Activated naive CD8-positive, alpha-beta T cell treated with anti-CD3 and anti-CD28 coated beads, Interleukin-2, amount 50 U/mL, for 24 hours (primary cell): Measurements from ENCODE around the gene KCNN3.
"Not testable (repeated sequence)": the region's sequence is repeated elsewhere in the genome, so short reads cannot be mapped to it uniquely, and the experiment has no call there.

ENCODE experiments used
- ATAC-seq: fragments of 150-1000 bp; cut with Tn5 transposase; one replicate; pipeline ENCODE4 v1.10.0; 2021
- DNase-seq: peaks from one replicate; pipeline ENCODE4 v3.0.0; 2021
- H3K27ac Mint-ChIP-seq: one replicate; pipeline ENCODE4 v1.8.0; 2021; ENCODE audit warnings: mild to moderate bottlenecking, mixed read lengths
- H3K27me3 Mint-ChIP-seq: one replicate; pipeline ENCODE4 v1.8.0; 2021; ENCODE audit warnings: mixed read lengths
- H3K36me3 Mint-ChIP-seq: one replicate; pipeline ENCODE4 v1.8.0; 2021; ENCODE audit warnings: low read depth, mixed read lengths
- H3K4me1 Mint-ChIP-seq: one replicate; pipeline ENCODE4 v1.8.0; 2021; ENCODE audit warnings: mixed read lengths
- H3K4me3 Mint-ChIP-seq: one replicate; pipeline ENCODE4 v1.8.0; 2021; ENCODE audit warnings: mild to moderate bottlenecking, moderate library complexity, mixed read lengths
- H3K9me3 Mint-ChIP-seq: one replicate; pipeline ENCODE4 v1.8.0; 2021; ENCODE audit warnings: mixed read lengths

Gene KCNN3

DNA sequence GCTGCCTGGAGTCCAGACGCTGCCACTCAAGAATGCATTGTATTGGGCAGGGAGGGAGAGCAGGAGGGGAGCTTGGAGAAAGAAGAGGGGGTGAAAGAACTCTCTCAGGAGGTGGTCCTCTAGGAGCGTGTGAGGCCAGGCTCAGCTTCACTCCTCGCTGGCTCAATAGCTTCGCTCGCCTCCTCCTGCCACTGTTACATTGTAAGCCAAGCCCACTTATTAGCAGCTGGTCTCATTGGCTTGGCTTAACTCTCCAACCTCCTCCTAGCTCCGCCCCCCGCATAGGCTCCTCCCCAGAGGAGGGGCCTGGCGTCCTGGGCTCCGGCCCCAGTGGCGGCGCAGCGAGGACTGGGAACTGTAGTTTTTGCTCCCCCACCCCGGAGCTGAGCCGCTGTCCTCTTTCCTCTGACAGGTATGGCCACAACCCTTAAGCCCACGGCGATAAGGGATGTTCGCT lies at the start of gene KCNN3:
KCNN3 (minus strand) TSS at position 167 of the 457 bp plus-strand sequence. CDS start 317 bp downstream, outside the sequence.
- peak; percentile 83 for ATAC-seq
- Mint-ChIP-seq H3K36me3 (no peaks in the 10 kb centered on the region), H3K9me3 (no peaks in the 10 kb centered on the region), H3K27me3 (peaks cover 37% of the 10 kb centered on the region), H3K27ac (no peak within 1 kb of the TSS), H3K4me3 (no peak within 1 kb of the TSS), H3K4me1 (peaks cover 50% of the 10 kb centered on the region)
- DNase-seq: peak; percentile 81

DNA sequence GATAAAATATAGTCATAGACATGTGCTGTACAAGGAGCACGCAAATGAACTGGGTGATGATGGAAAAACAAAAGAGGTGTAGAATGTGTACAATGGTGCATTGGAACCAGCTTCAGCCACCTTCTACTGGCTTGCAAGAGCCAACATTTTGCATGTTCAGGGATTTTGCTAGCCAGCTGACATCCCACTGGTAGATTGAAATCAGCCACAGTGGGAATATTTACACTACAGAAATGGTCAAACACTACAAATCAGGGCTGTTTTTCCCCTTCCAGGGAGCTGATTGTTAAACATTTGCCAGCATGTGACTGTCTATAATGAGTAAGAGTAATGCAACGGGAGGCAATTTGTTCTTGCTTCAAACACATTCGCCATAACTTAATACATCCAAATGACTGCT lies 43.2 kb upstream of the KCNN3 start:
- Mint-ChIP-seq H3K36me3 (peaks cover 2% of the 10 kb centered on the region), H3K27me3 (no peaks in the 10 kb centered on the region), H3K27ac (no peak overlapping the region), H3K4me3 (no peak overlapping the region), H3K9me3 (no peaks in the 10 kb centered on the region), H3K4me1 (no peaks in the 10 kb centered on the region)
- ATAC-seq (no peak), DNase-seq (no peak)

DNA sequence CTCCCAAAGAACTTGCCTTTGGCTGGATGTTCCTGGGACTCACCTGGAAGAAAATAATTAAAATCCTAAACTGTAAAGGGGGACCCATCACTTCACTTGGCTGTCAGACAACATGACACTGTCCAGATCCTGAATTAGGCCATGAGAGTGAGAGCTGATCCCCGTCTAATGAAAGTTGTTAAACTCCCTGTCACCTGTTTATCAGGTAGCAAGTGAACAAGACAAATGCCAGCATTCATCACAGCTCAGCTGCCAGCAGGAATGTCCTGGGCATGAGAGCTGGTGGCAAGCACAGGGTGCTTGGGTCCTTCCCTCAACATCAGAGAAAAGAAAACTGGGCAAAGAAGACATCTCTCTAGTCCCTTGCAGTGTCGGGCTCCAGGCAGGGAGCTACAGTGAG lies 42.7 kb upstream of the KCNN3 start:
- H3K27me3 Mint-ChIP-seq: no peaks in the 10 kb centered on the region
- peaks cover 2% of the 10 kb centered on the region for H3K36me3 Mint-ChIP-seq
- ATAC-seq (no peak), DNase-seq (no peak)
- no peaks in the 10 kb centered on the region for H3K4me1 Mint-ChIP-seq
- H3K4me3 Mint-ChIP-seq: no peak overlapping the region
- H3K9me3 Mint-ChIP-seq: no peaks in the 10 kb centered on the region
- H3K27ac Mint-ChIP-seq: no peak overlapping the region

DNA sequence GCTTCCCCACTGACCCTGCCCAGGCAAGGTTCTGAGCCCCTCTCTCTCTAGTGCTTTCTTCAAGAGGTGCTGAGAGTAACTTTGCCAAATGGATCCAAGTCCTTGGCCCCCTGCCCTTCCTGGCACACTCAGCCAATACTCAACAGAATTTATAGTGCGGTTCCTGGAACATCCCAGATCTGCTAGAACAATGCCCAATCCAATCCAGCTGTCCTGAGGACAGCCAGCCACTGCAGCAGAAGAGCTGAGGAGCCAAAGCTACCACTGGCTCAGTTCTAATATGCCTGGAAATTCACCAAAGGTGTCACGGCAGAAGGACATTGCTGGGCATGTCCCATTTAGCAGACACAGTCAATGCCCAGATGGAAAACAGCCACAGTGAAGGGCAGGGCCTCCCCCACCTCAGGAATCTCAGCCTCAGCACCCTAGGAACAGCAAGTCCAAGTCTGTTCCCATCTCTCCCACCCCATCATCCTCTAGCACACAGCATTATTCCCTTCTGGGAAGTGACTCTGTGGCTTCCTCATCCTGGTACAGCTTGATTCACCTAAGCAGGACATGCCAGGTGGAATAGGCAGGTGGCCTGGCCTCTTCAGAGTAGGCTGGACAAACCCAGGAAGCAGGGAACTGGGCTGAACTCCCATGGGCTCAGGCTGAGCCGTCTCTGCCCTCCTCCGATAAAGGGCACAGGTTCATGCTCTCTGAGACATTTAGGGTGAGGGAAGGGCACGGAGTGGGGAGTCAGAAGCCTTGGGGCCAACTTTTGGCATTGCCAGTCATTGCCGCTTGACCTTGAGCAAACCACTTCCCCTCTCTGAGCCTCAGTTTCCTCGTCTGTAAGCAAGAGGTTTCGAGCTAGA lies 41.8 kb upstream of the KCNN3 start:
- H3K27me3 Mint-ChIP-seq: no peaks in the 10 kb centered on the region
- H3K27ac Mint-ChIP-seq: no peak overlapping the region

DNA sequence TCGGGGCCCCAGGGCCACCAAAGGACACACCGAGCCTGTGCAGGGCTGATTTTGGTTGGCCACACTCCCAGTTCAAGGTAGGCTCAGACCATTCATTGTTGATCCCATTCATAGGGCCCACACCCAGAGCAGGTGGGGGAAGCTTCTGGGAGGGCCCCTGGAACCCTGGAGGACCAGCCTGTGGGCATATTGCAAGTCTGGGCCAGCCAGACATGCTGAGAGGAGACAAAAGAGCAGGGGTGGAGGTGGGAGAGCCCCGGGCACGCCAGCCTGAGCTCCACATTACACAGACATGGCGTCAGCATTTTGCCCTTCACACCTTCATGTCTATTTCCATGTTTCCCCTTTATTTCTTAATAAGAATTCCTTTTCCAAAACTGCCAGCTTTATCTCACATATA lies 40.8 kb upstream of the KCNN3 start:
- ATAC-seq: no peak
- no peak overlapping the region for H3K4me3 Mint-ChIP-seq

More for the DNA sequence above, 41.8 kb upstream of the KCNN3 start:
- no peaks in the 10 kb centered on the region for H3K4me1 Mint-ChIP-seq
- no peak for ATAC-seq
- H3K4me3 Mint-ChIP-seq: no peak overlapping the region
- no peak for DNase-seq
- H3K36me3 Mint-ChIP-seq: peaks cover 2% of the 10 kb centered on the region
- no peaks in the 10 kb centered on the region for H3K9me3 Mint-ChIP-seq

DNA sequence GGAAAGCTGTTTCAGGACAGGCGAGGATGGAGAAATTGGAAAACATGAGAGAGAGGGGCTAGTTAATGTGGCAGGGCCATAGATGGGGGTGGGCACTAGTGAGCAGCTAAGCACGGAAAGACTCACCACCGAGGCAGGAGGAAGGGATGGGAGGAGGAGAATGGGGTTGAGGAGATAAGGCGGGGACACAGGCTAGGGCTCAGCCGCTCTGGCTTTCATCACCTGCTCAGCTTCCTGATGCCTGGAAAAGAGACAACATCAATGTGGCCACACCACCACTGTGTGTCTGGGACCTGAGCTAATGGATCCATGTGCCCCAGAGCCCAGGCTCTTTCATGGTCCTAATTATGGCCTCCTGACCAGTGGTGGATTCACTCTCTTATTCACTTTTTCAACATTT lies 38.9 kb upstream of the KCNN3 start:
- H3K4me1 Mint-ChIP-seq: no peaks in the 10 kb centered on the region
- no peak overlapping the region for H3K27ac Mint-ChIP-seq
- H3K4me3 Mint-ChIP-seq: no peak overlapping the region

More for the DNA sequence above, 40.8 kb upstream of the KCNN3 start:
- no peak for DNase-seq
- Mint-ChIP-seq H3K9me3 (no peaks in the 10 kb centered on the region), H3K27me3 (no peaks in the 10 kb centered on the region), H3K36me3 (peaks cover 2% of the 10 kb centered on the region), H3K4me1 (no peaks in the 10 kb centered on the region), H3K27ac (no peak overlapping the region)

DNA sequence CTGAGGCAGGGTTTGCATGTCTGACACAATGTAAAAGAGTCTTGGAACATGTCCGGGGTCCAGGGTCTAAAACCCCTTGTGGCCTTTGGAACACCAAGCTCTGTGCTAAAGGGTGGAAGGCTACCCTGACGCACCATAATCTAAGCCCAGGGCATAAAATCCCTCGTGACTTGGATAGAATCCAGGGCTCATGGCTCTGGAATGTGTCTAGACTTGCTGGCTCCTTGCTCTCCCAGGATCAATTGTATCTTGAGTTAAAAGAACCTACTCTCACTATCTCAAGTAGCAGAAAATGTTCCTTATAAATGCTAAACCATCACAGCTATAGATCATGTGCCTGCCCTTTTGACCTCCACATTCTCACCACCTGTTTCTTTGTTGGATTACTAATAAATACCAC lies 38.0 kb upstream of the KCNN3 start:
- H3K4me3 Mint-ChIP-seq, H3K4me1 Mint-ChIP-seq, H3K27me3 Mint-ChIP-seq, ATAC-seq, H3K36me3 Mint-ChIP-seq, H3K27ac Mint-ChIP-seq, H3K9me3 Mint-ChIP-seq, DNase-seq: not testable (repeated sequence)

More for the DNA sequence above, 38.9 kb upstream of the KCNN3 start:
- no peaks in the 10 kb centered on the region for H3K9me3 Mint-ChIP-seq
- no peaks in the 10 kb centered on the region for H3K27me3 Mint-ChIP-seq
- DNase-seq (no peak), ATAC-seq (no peak)
- H3K36me3 Mint-ChIP-seq: no peaks in the 10 kb centered on the region

DNA sequence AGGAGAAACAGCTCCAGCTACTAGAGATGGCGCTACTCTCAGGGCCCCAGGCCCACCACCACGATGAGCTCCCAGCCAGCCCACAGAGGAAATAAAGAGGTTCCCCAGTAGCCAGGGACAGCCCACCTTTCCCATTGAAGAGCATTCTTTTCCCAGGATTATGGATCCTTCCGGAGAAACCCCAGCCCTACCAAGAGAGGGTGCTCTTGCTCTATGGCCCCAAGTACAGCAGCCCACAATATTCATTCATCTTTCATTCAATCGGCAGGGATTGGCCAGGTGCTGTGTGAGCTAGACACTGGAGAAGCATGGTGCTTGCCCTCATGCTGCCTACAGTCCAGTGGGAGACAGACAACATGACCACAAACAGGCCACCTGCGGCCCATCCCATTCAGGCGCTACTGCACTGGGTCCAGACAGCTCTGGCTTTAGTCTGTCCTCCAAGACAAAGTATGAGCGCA lies 36.6 kb upstream of the KCNN3 start:
- Mint-ChIP-seq H3K9me3 (no peaks in the 10 kb centered on the region), H3K27ac (no peak overlapping the region), H3K36me3 (no peaks in the 10 kb centered on the region), H3K27me3 (no peaks in the 10 kb centered on the region), H3K4me3 (no peak overlapping the region), H3K4me1 (no peaks in the 10 kb centered on the region)
- ATAC-seq (no peak), DNase-seq (no peak)

DNA sequence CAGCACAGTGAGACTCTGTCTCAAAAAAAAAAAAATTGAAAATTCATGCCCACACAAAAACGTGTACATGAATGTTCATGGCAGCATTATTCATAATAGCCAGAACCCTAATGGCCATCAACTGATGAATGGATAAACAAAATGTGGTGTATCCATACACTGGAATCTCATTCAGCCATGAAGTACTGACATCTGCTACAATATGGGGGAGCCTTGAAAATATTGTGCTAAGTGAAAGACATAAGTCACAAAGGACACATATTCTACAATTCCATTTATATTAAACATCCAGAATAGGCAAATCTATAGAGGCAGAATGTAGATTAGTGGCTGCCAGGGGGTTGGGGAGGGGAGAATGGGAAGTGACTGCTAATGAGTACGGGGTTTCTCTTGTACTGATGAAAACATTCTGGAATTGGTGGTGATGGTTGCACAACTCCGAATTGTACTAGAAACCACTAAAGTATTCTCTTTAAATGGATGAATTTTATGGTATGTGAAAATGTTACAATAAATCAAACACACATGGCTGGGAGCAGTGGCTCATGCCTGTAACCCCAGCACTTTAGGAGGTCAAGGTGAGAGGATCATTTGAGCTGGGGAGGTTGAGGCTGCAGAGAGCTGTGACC lies 33.0 kb upstream of the KCNN3 start:
- H3K27ac Mint-ChIP-seq: no peak overlapping the region

DNA sequence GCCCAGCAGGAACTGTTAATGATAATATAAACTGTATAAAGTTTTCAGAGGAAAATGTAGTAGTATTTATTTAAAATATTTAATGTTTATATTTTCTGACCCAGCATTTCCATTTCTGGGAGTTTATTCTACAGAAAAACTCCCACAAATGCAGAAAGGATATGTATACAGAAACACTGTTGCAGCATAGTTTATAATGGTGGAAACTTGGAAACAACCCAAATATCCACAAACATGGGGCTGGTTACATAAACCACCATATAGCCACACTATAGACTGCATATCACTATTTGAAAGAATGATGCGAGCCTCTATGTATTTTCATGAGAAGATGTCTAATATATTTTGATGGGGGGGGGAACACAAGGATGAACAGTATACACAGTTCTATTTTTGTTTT lies 31.5 kb upstream of the KCNN3 start:
- Mint-ChIP-seq H3K27ac (no peak overlapping the region), H3K9me3 (no peaks in the 10 kb centered on the region), H3K4me3 (no peak overlapping the region), H3K4me1 (no peaks in the 10 kb centered on the region), H3K36me3 (no peaks in the 10 kb centered on the region), H3K27me3 (no peaks in the 10 kb centered on the region)
- ATAC-seq (no peak), DNase-seq (no peak)

More for the DNA sequence above, 33.0 kb upstream of the KCNN3 start:
- H3K4me1 Mint-ChIP-seq: no peaks in the 10 kb centered on the region
- H3K4me3 Mint-ChIP-seq: no peak overlapping the region
- H3K9me3 Mint-ChIP-seq: no peaks in the 10 kb centered on the region
- no peaks in the 10 kb centered on the region for H3K27me3 Mint-ChIP-seq
- ATAC-seq (no peak), DNase-seq (no peak)
- no peaks in the 10 kb centered on the region for H3K36me3 Mint-ChIP-seq

DNA sequence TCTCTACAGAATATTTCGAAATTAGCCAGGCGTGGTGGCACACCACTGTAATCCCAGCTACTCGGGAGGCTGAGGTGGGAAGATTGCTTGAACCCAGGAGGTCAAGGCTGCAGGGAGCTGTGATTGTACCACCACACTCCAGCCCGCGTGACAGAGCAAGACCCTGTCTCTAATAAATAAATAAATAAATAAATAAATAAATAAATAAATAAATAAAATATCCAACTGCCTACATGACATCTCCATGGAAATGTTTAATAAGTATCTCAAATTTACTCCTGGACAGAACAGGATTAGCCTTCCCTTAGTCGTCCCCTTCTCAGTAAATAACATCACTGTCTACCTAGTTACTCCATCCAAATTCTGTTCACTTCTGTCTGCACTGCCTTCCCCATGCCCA lies 29.0 kb upstream of the KCNN3 start:
- H3K4me3 Mint-ChIP-seq: no peak overlapping the region
- no peak overlapping the region for H3K27ac Mint-ChIP-seq
- ATAC-seq (no peak), DNase-seq (no peak)
- no peaks in the 10 kb centered on the region for H3K27me3 Mint-ChIP-seq
- no peaks in the 10 kb centered on the region for H3K9me3 Mint-ChIP-seq
- no peaks in the 10 kb centered on the region for H3K4me1 Mint-ChIP-seq
- H3K36me3 Mint-ChIP-seq: no peaks in the 10 kb centered on the region

DNA sequence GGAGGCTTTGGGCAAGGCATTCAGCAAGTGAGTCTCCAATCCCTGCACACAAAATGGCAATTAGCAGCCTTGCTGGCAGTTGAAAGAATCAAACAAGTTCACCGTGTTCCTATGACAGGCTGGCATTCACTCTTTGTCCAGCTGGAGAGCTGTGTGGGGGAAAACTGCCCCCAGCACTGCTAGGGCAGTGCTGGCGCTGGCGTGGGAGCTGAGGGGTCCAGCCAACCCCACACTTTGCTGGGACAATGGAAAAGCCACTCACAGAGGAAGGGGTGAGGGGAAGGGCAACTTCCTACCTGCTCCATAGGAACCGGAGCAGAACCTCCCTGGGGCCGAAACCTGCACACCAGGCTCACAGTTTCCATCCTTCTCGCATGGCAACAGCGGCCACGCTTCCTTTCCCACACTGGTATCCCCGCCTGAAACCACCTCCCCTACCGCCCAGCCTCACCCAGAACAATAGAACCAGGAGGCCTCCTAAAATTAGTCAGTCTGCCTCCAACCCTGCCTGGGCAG lies 26.7 kb upstream of the KCNN3 start:
- DNase-seq (no peak), ATAC-seq (no peak)
- no peaks in the 10 kb centered on the region for H3K27me3 Mint-ChIP-seq
- H3K36me3 Mint-ChIP-seq: no peaks in the 10 kb centered on the region
- no peak overlapping the region for H3K27ac Mint-ChIP-seq
- peaks cover 2% of the 10 kb centered on the region for H3K4me1 Mint-ChIP-seq
- H3K9me3 Mint-ChIP-seq: no peaks in the 10 kb centered on the region
- H3K4me3 Mint-ChIP-seq: no peak overlapping the region

DNA sequence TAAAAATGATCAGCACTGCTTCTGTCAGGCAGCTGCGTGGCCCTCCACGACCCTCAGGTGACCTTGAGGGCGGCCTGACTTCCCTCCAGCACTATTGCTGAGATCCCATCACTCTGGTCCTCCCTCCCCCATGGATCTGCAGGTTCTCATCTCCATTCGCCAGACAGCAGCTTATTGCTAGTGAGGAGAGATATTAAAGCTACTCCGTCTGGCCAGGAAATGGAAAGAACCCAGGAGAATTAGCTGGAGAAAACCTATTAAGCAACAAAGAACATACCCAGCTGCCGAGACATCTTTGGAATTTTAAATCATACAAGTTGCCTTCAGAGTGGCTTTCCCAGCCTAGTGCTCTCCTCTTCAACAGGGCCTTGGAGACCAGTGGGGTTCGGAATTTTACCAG lies 25.7 kb upstream of the KCNN3 start:
- no peaks in the 10 kb centered on the region for H3K36me3 Mint-ChIP-seq
- H3K27ac Mint-ChIP-seq: no peak overlapping the region
- DNase-seq (no peak), ATAC-seq (no peak)
- no peak overlapping the region for H3K4me3 Mint-ChIP-seq
- peaks cover 2% of the 10 kb centered on the region for H3K4me1 Mint-ChIP-seq
- H3K27me3 Mint-ChIP-seq: no peaks in the 10 kb centered on the region
- no peaks in the 10 kb centered on the region for H3K9me3 Mint-ChIP-seq

DNA sequence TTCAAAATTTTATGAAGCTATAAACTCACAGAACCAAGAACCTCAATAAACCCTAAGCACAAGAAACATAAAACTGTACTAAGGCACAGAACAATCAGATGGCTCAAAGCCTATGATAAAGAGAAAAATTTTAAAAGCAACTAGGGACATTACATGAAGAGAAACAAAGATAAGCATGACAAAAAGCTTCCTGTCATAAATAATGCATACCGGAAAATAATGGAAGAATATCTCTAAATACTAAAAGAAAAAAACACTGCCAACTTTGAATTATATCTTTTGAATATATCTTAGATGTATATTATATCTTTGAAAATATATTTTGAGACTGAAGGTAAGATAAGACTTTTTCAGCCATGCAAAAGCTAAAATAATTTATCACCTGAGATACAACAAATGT lies 21.4 kb upstream of the KCNN3 start:
- Mint-ChIP-seq H3K27me3 (no peaks in the 10 kb centered on the region), H3K4me3 (no peak overlapping the region), H3K36me3 (no peaks in the 10 kb centered on the region), H3K9me3 (no peaks in the 10 kb centered on the region), H3K27ac (no peak overlapping the region), H3K4me1 (peaks cover 5% of the 10 kb centered on the region)
- DNase-seq (no peak), ATAC-seq (no peak)

DNA sequence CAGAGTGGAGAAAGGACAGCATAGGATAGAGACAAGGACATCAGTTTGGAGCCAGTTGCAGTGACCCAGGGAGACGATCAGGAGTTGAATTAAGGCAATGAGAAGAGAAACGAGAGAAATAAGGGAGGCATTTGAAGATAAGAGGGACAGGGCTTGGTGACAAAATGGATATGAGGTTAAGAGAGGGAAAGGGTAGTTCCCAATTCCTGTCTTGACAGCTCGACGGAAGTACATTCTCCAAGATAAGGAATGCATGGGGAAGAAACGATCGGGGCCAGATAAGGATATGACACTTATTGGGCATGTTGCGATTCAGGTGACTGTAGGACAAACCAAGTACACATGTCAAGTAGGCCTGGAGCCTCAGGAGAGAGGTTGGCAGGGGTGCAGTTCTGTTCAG lies 18.7 kb upstream of the KCNN3 start:
- no peak for ATAC-seq
- Mint-ChIP-seq H3K9me3 (no peaks in the 10 kb centered on the region), H3K4me3 (no peak overlapping the region), H3K36me3 (no peaks in the 10 kb centered on the region), H3K4me1 (peaks cover 12% of the 10 kb centered on the region), H3K27me3 (no peaks in the 10 kb centered on the region), H3K27ac (no peak overlapping the region)
- DNase-seq: no peak
